HG02970 (cell line): ENCODE data around the gene SLC22A8.
"Not testable (repeated sequence)": the region's sequence is repeated elsewhere in the genome, so short reads cannot be mapped to it uniquely, and the experiment has no call there.

Experiments
- ATAC-seq: cut with Tn5 transposase; IDR thresholded peaks from one replicate; pipeline ENCODE4 v1.9.1; 2021; ENCODE audit warnings: mild to moderate bottlenecking, moderate library complexity, moderate number of reproducible peaks; ENCODE audit not compliant: unreplicated experiment, low FRiP score

Gene SLC22A8, protein sequence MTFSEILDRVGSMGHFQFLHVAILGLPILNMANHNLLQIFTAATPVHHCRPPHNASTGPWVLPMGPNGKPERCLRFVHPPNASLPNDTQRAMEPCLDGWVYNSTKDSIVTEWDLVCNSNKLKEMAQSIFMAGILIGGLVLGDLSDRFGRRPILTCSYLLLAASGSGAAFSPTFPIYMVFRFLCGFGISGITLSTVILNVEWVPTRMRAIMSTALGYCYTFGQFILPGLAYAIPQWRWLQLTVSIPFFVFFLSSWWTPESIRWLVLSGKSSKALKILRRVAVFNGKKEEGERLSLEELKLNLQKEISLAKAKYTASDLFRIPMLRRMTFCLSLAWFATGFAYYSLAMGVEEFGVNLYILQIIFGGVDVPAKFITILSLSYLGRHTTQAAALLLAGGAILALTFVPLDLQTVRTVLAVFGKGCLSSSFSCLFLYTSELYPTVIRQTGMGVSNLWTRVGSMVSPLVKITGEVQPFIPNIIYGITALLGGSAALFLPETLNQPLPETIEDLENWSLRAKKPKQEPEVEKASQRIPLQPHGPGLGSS

GRCh38 chr11:63015521-63016215 is at the start of gene SLC22A8:
SLC22A8 (minus strand) TSS chr11:63015841; CDS start chr11:63014958, 883 bp downstream.
- ATAC-seq: no peak

DNA sequence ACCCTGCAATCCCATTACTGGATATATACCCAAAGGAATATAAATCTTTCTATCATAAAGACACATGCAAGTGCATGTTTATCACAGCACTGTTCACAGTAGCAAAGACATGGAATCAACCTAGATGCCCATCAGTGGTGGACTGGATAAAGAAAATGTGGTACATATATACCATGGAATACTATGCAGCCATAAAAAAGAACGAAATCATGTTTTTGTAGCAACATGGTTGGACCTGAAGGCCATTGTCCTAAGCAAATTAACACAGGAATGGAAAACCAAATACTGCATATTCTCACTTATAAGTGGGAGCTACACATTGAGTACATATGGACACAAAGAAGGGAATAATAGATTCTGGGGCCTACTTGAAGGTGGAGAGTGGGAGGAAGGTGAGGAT is 30.6 kb upstream of the SLC22A8 start:
- not testable (repeated sequence) for ATAC-seq

DNA sequence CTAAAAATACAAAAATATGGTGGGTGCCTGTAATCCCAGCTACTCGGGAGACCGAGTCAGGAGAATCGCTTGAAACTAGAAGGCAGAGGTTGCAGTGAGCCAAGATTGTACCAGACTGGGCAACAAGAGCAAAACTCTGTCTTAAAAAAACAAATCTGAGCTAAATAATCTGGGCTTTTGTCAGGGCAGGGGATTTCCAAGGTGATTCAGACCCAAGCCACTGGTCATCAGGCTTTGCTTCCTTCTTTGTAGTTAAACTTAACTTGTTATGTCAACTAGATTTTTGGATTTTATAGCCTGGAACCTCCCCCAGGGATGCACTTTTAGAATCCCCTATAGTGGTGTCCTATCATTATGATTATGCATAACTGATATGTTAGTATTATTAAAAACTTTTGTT is 27.0 kb upstream of the SLC22A8 start:
- ATAC-seq: no peak

- no peak for ATAC-seq
These were observed 16.8 kb upstream of the SLC22A8 start for GRCh38 chr11:63032457-63032856.

DNA sequence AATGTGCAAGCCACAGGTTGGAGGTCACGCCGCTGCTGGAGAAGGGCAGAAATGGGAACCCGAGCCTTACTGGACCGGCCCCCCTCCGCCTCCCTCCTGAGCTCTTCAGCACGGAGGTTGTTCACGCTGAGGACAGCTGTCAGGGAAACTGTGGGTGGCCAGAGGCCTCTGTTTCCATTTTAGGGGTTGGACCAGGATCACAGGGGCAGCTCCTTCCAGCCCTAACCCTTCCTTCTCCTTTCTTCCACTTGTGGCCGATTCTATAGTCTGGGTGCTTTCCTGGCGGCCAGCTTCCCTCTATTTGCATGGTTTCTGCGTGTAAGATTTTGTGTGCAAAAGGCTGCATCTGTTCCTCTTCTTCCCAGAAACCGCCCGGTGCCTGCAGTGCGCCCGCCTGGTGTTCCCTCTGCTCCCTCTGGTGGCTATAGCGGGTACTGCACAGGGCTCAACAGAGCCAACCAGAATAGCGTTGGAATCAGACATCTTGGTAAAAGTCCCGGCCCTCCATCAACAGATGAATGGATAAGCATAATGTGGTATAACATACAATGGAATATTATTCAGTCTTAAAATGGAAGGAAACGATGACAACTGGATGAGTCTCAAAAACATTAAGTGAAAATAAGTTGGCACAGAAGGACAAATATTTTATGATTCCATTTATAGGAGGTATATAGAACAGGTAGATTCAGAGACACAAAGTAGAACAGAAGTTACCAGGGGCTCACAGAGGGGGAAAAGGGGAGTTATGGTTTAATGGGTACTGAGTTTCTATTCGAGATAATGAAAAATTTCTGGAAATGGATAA is 8.4 kb upstream of the SLC22A8 start:
- ATAC-seq: no peak

DNA sequence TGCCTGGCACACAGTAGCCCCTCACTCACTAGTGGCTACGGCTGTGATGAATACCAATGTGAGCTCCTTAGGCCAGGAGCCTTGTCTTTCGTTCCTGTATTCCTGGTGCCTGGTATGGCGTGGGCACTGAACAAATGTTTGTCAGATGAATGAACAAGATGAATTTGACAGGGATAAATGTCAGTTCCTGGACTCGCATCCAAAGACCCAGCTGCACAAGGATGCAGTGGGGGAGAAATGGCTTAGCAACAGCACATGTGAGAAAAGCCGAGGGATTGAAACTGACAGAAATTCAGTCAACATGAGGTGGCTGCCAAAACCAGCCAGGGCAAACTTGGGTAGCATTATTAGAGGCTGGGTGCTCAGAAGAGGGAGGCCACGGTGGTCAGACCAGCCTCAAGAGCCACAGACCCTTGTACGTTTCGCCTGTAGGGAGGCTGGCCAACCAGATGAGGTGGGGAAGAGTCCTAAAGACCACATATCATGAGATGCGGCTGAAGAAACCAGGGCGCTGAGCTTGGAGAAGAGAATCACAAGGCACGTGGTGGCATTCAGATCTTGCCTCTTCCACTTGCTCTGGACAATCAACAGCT is 7.7 kb upstream of the SLC22A8 start:
- ATAC-seq: no peak

DNA sequence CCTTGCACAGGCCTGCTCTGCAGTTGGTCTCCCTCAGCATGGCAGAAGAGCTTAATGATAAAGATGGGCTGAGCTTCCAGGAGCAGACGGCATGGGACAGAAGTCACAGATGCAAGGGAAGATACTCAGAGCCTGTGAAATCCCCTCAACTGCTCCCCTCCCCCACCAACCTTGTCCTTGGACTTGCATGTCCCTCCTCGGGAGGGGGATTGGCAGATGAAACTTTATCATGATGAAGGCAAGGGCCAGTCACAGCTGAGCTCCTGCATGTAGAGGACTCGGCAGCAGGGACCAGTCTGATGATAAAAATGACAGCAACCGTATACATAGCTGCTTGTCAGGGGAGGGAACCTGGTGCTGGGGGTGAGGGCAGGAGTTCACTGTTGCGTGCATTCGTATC is 6.8 kb upstream of the SLC22A8 start:
- ATAC-seq: no peak

DNA sequence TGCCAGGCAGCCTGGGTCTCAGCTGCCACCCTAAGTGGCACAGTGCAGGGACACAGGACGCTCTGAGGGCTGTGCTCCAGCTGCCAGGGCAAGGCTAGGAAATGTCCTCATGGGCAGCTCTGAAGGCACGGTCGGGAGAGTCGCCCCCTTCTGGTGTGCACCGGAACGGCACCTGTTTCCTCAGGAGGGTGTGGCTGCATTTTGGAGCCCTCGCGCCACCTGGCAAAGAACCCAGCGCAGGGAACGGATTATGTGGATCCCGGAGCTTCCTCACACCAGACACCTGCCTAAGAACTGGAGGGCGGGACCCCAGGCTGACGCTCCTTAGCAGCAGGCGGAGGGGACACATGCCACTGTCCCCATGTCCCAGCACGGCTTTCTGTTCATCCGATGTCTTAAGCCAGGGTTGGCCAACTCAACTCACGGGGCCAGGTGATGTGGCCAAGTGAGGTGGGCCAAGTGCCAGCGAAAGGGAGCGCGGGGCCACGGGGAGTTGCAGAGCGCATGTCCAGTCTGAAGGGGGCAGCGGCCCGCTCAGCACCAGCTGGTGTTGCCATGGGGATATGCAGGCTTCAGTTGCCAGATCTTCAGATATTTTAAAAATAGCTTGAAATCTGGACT is 5.1 kb upstream of the SLC22A8 start:
- no peak for ATAC-seq

DNA sequence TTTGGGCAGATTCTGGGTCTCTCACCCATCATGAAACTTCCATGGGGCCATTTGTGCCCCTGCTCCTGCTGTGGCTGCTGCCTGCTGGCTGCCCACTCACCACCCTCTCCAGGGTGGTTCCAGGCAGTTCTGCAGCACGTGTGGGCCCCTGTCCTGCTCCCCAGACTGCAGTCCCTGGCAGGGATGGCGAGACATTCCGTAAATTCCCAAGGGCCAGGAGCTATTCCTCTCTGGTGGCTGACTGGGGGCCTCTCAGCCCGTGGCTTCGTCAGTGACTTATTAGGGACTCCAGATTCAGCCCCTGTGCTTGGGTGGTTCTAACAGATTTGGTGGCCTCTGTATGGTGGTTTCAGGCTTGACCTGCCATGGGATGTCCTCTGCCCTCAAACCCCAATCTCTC is 3.9 kb upstream of the SLC22A8 start:
- ATAC-seq: no peak

DNA sequence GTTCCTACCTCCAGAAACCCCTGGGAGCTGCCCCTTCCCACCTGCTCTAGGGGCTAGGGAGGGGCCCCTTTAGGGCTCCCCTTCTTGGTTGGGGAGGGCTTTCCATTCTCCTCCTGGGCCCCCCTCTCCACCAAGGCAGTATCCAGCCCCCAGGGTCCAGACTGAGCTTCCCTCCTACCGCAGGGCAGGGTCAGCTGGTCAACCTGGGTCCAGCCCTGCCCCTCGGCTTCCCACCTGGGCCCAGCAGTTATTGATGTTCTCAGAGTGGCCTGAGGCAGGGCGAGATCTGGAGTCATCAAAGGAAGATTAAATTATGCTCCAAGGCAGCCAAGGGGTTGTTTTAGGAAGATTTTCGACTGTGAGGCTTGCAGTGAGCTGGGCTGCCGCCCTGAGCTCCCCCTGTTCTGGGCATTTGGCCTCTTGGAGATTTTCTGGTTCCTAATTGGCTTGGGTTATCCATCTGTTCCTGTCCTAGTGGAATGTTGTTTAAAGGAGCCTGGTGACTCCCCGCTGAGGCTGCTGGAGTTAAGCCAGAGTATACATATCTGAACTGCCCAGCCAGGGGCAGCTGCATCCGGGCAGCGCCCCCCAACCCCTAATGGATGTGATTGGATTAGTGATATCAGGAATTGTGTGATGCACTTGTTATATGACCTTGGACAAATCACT is 1.8 kb upstream of the SLC22A8 start:
- ATAC-seq: no peak

GRCh38 chr11:63014408-63015055 is 1.1 kb downstream of the SLC22A8 start:
- ATAC-seq: no peak

DNA sequence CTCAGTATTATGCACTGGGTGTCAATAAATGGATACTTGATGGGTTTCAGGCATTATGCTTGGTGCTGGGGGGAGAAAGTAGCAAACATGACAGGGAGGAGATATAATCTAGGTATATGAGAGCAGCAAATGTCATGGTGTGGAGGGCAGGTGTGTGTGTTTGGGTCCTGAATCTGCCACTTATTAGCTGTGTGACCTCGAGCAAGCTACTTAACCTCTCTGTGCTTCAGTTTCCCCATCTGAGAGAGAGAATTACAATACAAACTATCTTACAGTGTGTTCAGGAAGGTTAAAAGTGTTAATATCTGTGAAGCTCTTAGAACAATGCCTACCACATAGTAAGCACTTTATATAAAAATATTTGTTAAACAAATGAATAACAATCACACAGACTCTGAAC is 2.8 kb downstream of the SLC22A8 start:
- ATAC-seq: no peak

DNA sequence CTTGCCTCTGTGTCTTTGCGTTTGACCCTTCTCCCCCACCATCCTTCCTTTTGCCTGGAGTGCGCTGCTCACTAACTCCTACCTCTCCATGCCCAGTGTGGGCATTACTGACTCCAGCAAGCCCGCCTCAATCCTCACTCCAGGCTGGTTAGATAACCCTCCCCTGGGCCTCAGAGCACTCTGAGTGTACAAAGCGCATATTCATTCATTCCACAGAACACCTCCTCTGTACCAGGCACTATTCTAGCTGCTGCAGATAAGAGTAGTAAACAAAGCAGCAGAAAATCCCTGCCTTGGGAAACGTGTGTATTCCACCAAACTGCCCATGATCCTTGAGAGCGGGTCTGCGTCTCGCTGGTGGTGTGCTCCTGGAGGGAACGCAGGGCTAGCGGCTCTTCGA is 3.2 kb downstream of the SLC22A8 start:
- ATAC-seq: no peak

DNA sequence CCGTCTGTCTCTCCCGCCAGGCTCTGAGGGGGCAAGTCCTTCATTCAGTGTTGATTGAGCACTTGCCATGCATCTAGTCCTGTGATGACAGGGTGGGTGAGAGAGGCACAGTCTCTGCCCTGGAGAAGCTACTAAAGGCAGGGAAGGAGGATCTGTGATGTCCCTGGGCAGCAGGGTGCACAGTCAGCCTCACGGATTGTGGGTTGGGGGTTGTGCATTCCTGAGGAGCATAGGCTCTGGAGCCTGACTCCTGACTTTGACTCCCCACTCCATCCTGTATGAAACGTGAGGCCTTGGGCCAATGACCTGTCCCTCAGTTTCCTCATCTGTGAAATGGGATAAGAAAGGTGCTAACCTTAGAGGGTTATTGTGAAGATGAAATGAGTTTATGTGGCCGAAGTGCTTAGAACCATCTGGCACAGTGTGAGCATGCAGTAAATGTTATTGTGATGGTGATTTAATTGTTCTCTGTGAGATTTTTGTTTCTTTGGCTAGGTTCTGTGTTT is 4.7 kb downstream of the SLC22A8 start:
- ATAC-seq: no peak

DNA sequence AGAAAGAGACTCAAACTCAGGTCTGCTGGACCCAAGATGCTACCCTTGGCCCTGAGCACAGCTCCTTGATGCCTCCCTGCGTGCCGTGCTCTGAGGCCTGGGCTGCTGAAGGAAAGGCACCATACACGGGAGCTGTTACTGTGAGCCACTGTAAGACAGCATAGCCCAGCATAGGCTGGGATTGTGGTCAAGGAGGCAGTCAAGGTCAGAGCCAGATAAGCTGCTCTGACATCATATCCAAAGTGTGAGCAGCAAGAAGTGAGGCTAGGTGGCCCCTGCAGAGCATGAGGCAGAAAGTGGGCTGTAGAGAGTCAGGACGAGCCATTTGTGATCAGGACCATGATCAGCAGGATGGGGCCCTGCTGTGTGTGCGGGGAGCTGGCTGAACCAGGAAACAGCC is 7.7 kb downstream of the SLC22A8 start:
- no peak for ATAC-seq

- ATAC-seq: no peak
These were observed 14.2 kb downstream of the SLC22A8 start for GRCh38 chr11:63001456-63001855.

DNA sequence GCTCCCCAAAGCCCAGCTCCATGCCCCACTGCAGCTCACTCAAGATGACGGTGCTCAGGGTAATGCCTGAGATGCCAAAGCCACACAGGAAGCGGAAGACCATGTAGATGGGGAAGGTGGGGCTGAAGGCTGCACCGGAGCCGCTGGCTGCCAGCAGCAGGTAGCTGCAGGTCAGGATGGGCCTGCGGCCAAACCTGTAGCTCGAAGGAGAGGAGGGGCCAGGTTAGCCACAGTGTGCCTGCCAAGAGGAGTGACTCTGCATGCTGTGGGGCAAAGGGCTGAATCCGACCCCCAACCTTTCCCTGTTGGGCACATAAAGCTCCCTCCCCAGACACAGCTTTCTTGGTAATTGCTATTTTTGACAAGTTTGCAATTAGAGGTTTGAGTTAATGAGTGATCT is 16.0 kb downstream of the SLC22A8 start:
- no peak for ATAC-seq

- ATAC-seq: no peak
These were observed 16.5 kb downstream of the SLC22A8 start for GRCh38 chr11:62999156-62999555.

- no peak for ATAC-seq
These were observed 19.4 kb downstream of the SLC22A8 start for GRCh38 chr11:62996271-62996670.
